Erythroblast (primary cell): ENCODE measurements around the gene BCDIN3D.

Source experiments
- GATA1 ChIP-seq: IDR thresholded peaks from 2 replicates; pipeline ENCODE4 v1.6.1; 2011; ENCODE audit warnings: low read depth, mild to moderate bottlenecking, control low read depth, low read length, moderate library complexity
- POLR2A ChIP-seq: IDR thresholded peaks from 2 replicates; pipeline ENCODE4 v1.6.1; 2011; ENCODE audit warnings: mild to moderate bottlenecking, low read length

DNA sequence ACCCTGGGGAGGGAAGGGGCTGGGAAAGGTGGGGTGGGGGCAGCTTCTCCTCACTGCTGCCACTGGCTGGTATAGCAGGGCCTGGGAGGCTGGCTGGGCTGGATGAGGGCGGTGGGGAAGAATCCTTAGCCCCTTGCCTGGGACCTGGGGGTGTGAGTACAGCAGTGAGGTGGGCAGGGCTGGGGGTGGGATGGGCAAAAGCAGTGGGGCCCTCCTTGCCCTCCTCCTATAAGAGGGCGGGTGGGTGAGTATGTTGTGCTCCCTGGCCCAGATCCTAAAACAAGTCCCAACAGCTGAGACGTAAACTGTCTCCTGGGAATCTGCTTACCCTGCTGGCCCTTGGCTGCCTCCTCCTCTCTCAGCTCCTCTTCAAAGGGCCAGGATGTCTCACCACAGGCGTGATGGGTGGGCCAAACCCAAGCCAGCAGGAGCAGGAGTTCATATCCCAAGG lies 16.9 kb downstream of the BCDIN3D start:
- TF ChIP-seq POLR2A (no peak), GATA1 (no peak)
